GM19438 (cell line): ENCODE results near the gene ZYG11A.

ENCODE experiments used
- ATAC-seq: cut with Tn5 transposase; IDR thresholded peaks from one replicate; pipeline ENCODE4 v1.9.1; 2021; ENCODE audit warnings: low read depth; ENCODE audit not compliant: unreplicated experiment

ZYG11A gene

GRCh38 chr1:52916241-52916975 is 73.8 kb downstream of the ZYG11A start:
- no peak for ATAC-seq

- ATAC-seq: no peak
Measured at GRCh38 chr1:52917156-52917555, 74.6 kb downstream of the ZYG11A start.

GRCh38 chr1:52917581-52917980 is 75.0 kb downstream of the ZYG11A start:
- no peak for ATAC-seq

GRCh38 chr1:52918201-52918600 is 75.6 kb downstream of the ZYG11A start:
- no peak for ATAC-seq

- no peak for ATAC-seq
Measured at GRCh38 chr1:52919051-52919722, 76.6 kb downstream of the ZYG11A start.

- no peak for ATAC-seq
Measured at GRCh38 chr1:52919723-52920483, 77.3 kb downstream of the ZYG11A start.

GRCh38 chr1:52920791-52921291 is 78.3 kb downstream of the ZYG11A start:
- ATAC-seq: no peak

GRCh38 chr1:52925571-52926005 is 83.0 kb downstream of the ZYG11A start:
- no peak for ATAC-seq

GRCh38 chr1:52926864-52927211 is 84.3 kb downstream of the ZYG11A start:
- no peak for ATAC-seq

- ATAC-seq: no peak
Measured at GRCh38 chr1:52927212-52928014, 84.9 kb downstream of the ZYG11A start, which contains the start of gene SCP2. Gene SCP2 (plus strand): TSS chr1:52927276. CDS start chr1:52927397, 121 bp downstream.

- ATAC-seq: no peak
Measured at GRCh38 chr1:52928015-52928404, 85.5 kb downstream of the ZYG11A start.

GRCh38 chr1:52929019-52929418 is 86.5 kb downstream of the ZYG11A start:
- no peak for ATAC-seq

- no peak for ATAC-seq
Measured at GRCh38 chr1:52937433-52938182, 95.0 kb downstream of the ZYG11A start.

GRCh38 chr1:52938183-52938451 is 95.6 kb downstream of the ZYG11A start:
- no peak for ATAC-seq

- ATAC-seq: no peak
Measured at GRCh38 chr1:52943876-52944416, 101.4 kb downstream of the ZYG11A start.

GRCh38 chr1:52944566-52944965 is 102.0 kb downstream of the ZYG11A start:
- no peak for ATAC-seq
